ENCODE results near the gene RTF1.

RTF1 gene

DNA sequence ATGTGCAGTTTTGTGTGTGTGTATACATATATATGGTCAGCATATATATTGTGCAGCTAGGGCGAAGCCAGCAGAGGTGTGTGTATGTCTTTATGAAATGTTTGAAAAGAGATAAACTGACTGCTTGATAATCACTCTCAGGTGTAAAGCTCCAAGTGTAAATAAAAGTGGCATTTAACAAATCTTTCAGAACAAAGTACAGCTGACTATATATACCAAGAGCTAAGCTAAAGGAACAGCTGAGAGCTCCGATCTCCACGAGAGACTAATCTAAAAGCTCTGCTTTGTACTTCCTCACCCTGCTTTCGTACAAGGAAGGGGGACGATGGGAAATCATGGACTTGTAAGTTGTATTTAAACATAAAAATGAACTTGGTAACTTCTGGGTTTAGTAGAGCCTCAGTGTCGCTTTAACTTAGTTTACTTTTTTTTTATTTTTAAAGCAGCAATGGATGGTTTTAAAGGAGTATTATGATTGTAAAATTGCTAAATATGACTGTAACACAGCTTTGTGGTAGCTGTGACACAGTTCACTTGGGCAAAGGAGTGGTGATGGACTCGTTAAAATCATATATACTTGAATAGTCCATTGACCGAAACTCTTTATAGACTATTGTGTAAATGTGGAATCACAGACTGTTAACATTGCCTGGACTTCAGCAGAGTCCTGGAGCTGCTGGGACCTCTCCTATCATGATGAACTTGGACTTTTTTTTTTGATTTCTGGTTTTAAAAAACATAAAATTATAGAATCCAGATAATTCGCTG, 65.4 kb downstream of the RTF1 start:
- H3K4me3 ChIP-seq (ENCODE audit: low read depth, low read length) = no peak overlapping the region
- TF ChIP-seq, protein P1, sequence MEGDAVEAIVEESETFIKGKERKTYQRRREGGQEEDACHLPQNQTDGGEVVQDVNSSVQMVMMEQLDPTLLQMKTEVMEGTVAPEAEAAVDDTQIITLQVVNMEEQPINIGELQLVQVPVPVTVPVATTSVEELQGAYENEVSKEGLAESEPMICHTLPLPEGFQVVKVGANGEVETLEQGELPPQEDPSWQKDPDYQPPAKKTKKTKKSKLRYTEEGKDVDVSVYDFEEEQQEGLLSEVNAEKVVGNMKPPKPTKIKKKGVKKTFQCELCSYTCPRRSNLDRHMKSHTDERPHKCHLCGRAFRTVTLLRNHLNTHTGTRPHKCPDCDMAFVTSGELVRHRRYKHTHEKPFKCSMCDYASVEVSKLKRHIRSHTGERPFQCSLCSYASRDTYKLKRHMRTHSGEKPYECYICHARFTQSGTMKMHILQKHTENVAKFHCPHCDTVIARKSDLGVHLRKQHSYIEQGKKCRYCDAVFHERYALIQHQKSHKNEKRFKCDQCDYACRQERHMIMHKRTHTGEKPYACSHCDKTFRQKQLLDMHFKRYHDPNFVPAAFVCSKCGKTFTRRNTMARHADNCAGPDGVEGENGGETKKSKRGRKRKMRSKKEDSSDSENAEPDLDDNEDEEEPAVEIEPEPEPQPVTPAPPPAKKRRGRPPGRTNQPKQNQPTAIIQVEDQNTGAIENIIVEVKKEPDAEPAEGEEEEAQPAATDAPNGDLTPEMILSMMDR (IDR thresholded peaks at IDR 0.05; ENCODE audit: low read depth, low read length) = no peak

DNA sequence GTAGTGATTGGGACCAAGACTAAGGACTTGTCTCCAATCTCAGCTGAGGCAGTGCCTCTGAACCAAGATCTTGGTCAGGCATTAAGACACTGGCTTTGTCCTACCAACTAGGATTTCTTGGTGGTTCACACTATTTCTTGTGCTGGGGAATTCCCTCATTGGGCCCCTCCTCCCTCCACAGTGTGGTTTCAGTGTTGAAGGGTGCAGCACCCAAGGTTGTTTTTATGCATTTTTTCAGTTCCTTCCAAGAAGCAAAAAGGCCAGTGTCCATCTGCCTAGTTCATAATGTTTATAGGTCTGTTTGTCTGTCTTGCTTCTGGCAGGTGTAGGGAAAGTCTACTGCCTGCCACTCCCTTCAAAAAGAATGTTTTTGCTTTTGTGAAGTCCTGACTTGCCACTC, 66.2 kb downstream of the RTF1 start:
- no peak overlapping the region for H3K4me3 ChIP-seq (ENCODE audit: low read depth, low read length)

GRCh38 chr15:41483519-41483918, 66.6 kb downstream of the RTF1 start:
- no peak overlapping the region for H3K4me3 ChIP-seq (ENCODE audit: low read depth, low read length)
- TF ChIP-seq, protein P1 (IDR thresholded peaks at IDR 0.05; ENCODE audit: low read depth, low read length) = no peak

More for the DNA sequence above, 66.2 kb downstream of the RTF1 start:
- TF ChIP-seq, protein P1 (IDR thresholded peaks at IDR 0.05; ENCODE audit: low read depth, low read length) = no peak

- H3K4me3 ChIP-seq (ENCODE audit: low read depth, low read length) = no peak overlapping the region
- TF ChIP-seq, protein P1 (IDR thresholded peaks at IDR 0.05; ENCODE audit: low read depth, low read length) = no peak
These were observed 68.2 kb downstream of the RTF1 start for GRCh38 chr15:41484937-41485625.

DNA sequence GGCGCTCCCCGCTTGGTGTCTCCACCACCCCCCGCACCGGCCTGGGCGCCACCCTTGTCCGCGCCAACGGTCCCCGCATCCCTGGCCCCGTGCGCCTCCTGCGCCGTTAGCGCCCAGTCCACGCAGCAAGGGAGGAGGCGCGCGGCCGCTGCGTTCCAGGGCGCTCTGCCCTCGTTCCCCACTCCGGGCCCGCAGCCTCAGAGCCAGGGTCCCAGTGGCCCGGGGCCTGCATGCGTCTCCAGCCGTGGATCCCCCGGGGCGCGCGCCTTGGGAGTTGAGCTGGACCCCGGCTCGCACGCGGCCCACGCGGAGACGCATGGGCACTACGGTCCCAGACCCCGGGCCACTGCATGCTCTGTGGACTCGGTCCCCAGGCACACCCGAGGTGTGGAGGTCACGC, 69.4 kb downstream of the RTF1 start:
- H3K4me3 ChIP-seq (ENCODE audit: low read depth, low read length) = no peak overlapping the region
- TF ChIP-seq, protein P1 (IDR thresholded peaks at IDR 0.05; ENCODE audit: low read depth, low read length) = no peak

DNA sequence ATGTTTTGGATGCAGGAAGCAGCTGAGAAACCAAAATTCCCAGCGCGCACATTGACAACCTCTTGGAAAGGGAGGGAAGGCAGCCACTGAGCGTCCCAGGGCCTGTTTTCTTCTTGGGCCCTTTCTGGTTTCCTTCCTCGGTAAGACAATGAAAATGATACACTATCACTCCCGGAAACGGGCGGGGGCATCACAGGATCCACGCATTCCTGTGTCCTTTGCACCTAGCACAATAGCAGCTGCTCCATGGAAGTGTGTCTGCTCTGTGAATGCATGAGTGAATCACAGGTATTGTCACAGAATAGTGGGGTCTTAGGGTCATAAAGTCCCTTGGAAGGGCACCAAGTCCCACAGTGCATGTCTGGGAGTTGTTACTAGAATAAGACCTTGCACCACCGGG, 70.5 kb downstream of the RTF1 start:
- H3K4me3 ChIP-seq (ENCODE audit: low read depth, low read length) = no peak overlapping the region
- TF ChIP-seq, protein P1 (IDR thresholded peaks at IDR 0.05; ENCODE audit: low read depth, low read length) = no peak

DNA sequence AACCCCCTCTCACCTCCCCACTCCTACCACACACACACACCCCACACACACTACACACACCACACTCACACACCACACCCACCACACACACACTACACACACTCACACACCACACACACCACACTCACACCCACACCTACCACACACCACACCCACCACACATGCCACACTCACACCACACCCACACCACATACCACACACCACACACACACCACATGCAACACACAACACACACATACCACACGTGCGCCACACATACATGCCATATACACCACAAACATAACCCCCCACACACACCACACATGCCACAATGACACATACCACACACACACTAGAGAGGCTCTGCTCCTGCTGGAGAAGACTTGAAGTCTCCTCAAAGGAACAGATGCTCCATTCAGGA, 70.9 kb downstream of the RTF1 start:
- TF ChIP-seq, protein P1 (IDR thresholded peaks at IDR 0.05; ENCODE audit: low read depth, low read length) = no peak
- H3K4me3 ChIP-seq (ENCODE audit: low read depth, low read length) = no peak overlapping the region
